ENCODE data around the gene CAPN8. TPM values are rescaled to one million over a fixed set of nuclear protein-coding genes. Genes with fewer than 3 reads are reported as not detected.

Gene CAPN8
- polyA plus RNA-seq, 3 donors = 2.7 TPM

GRCh38 chr1:223662943-223663342 lies 2.6 kb downstream of the CAPN8 start:
- DNase-seq = no peak

DNA sequence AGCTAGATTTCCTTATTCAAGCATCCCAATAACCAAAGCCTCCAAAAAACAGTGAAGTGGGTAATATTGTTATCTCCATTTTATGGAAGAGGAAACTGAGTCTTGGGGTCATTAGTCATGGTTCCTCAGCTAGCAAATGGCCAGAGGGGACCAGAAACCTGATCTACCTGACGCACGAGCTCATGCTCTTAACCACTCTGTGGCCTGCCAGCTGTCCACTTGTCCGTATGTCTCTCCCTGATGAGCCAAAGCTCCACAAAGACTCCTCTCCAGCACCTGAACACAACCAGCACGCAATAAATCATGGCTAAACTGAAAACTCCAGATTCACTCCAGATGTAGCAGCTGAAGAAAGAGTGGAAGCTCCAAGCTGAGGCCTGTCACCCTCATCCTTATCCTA lies 5.8 kb downstream of the CAPN8 start:
- no peak for DNase-seq

- no peak for DNase-seq
Measured at GRCh38 chr1:223657978-223658377, 7.5 kb downstream of the CAPN8 start.

DNA sequence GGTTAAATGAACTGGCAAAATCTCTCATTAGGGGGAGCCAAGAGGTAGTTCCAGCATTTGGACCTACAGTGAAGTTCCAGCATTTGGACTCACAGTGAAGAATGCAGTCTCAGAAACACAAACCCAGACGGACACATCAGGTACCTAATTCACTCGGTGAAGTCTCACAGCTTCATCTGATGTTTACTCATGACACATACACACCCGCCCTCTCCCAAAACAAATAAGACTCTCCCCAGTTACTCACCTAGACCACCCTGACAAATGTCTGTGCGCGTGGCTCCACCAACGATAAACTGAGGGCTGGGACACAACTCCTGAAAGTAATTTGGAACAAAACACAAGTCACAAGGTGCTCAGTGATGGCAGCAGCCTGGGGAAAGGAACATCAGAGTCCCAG lies 11.4 kb downstream of the CAPN8 start:
- no peak for DNase-seq

- DNase-seq = no peak
Measured at GRCh38 chr1:223653431-223653830, 12.1 kb downstream of the CAPN8 start.

DNA sequence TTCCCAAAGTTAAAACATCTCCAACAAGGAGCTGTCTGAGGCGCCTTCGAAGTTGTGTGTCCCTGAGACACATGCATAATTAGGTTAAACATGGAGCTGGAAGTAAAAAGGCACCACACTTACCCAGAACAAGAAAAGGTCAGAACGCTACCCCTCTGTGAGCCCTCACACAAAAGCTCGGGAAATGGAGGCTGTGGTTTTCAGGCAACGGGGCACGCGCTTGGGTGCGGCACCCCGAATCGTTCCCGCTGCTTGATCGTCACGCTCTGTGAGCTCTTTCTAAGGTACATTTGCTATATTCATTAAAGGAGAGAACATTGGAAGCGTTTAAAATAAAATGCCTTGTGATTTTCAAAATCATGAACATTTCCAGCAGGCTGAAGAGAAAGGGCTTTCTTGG lies 12.5 kb downstream of the CAPN8 start:
- no peak for DNase-seq

DNA sequence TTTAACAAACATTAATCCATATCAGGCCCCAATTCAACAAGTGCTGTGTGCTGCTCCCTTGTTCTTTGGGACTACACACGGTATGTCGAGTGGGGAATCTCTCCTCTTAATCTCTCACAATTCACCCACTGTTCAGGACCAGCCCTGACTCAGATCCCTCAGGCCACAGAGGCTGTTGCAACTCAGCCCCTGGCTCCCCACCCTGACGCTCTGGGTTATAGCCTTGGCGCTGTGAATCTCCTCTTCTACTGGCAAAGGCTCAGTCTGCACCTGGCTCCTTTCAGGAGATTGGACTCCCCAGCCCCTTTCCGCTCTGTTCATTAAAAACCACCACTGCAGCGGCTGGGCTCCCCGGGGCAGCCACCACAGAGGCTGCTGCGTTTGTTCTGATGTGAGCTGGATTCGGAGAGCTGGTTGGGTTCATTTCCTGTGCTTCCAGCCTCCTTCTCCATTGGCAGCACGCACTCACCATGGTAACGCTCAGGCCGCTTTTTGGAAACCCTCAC lies 13.0 kb downstream of the CAPN8 start:
- no peak for DNase-seq

GRCh38 chr1:223651291-223651991 lies 14.1 kb downstream of the CAPN8 start:
- no peak for DNase-seq

DNA sequence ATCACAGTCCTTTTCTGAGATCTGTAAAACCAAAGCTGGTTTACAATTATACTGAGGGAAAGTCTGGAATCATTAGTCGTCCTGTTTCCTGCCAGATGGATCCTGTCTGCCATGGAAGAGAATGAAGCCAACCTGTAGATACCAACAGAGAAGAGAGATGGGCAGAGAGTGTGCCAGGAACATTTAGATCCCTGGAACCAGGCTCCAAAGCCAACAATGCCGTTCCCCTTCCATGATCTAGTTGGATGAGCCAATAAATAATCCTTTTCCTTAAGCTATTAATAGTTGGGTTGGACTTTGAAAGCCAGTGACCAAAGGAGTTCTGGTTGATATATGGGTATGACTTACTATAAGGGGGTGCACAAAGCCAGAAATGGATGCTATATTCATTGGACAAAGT lies 15.0 kb downstream of the CAPN8 start:
- DNase-seq = no peak

DNA sequence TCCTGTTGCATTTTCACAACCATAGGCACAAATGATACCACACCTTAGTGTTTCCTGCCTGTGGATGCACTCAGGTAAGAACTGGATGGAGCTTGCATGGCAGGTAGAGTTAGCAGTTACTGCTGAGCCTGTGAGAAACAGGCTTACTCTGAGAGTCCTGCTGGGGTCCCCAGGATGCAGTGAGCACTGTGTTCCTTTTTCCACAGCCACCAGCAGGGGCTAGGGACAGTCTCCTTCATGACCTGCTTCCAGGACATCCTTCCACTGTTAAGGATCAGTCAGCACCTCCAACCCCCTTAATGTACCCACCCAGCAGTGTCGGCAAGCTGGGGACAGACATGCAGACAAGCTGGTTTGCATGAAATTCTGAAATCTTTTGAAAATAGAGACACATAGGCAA lies 16.3 kb downstream of the CAPN8 start:
- no peak for DNase-seq

GRCh38 chr1:223647249-223647648 lies 18.3 kb downstream of the CAPN8 start:
- DNase-seq = no peak

GRCh38 chr1:223645903-223646302 lies 19.6 kb downstream of the CAPN8 start:
- no peak for DNase-seq

DNA sequence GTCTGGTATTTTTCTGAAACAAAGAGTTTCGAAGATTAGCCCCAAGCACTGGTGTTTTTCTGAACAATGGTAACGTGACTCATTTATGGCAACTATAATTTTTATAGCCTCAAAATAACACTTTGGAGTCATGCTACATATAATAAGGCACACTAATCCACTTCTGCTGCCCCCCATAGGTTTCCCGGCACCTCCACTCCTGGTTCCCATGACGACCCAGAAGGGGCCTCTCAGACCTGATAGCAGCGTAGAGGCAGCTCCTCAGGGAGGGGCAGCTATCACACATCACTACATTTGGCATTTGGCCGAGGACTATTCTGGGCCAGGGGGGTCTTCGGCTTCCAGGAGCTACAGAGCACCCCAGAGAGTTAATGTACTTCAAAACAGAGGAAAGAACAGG lies 23.3 kb downstream of the CAPN8 start:
- no peak for DNase-seq

DNA sequence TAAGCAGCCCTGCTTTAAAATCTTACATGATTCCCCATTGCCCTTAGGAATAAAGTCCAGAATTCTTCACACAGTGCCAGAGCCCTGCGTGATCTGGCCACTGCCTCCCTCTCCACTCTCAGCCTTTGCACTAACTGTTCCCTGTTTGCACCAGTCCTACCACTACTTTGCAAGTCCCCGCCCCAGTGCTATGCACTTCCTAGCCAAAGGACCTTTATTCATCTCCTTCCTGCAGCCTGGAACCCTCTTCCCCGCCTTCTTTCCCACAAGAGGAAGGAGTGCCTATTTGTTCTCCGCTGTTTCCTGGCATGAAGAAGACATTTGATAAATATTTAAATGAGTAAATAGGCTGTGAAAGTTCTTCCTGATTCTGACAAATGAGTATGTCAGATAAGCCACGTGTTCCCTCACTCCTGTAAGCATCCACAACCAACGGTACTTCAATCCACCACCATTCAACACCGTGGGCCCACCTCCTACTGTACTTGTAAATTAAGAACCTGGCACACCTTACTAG lies 23.9 kb downstream of the CAPN8 start:
- no peak for DNase-seq

GRCh38 chr1:223639331-223639749 lies 26.2 kb downstream of the CAPN8 start:
- DNase-seq = no peak

- DNase-seq = no peak
Measured at GRCh38 chr1:223635236-223635635, 30.3 kb downstream of the CAPN8 start.

GRCh38 chr1:223634423-223634822 lies 31.1 kb downstream of the CAPN8 start:
- DNase-seq = no peak

DNA sequence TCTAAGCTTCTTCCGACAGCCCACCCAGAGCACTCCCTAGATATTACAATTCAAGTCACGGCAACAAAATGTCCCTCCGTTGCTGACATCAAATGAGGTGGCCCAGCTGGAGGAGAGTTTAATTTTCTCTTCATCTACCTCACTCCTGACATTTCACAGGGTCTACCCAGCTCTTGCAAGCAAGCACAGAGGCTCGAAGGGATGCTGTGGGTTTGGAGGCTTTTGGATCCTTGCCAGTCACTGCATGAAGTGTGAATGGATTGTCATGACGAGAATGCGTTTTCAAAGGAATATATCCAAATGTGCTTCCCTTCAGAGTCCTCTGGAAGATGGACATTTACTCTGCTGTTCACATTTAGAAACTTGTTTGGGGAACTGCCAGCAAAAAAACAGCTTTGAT lies 33.5 kb downstream of the CAPN8 start:
- no peak for DNase-seq

DNA sequence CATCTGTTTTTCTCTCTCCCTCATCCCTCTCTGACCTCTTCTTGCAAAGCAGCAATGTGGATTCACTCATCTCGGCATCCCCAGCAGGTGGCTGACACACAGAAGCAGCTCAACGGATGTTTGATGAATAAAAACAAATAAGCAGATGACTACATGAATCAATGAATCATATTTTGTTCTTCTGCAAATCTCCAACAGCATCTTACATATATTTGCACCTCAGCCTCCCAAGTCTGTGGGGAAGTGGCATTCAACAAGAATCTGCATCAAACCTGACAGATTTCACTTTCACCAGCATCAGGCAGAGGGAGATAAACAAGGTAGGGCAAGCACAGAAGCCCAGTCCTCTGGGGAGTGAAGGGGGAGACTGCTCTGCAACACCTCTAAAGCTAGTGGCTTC lies 34.0 kb downstream of the CAPN8 start:
- DNase-seq = no peak

GRCh38 chr1:223629126-223629457 lies 36.4 kb downstream of the CAPN8 start:
- no peak for DNase-seq

DNA sequence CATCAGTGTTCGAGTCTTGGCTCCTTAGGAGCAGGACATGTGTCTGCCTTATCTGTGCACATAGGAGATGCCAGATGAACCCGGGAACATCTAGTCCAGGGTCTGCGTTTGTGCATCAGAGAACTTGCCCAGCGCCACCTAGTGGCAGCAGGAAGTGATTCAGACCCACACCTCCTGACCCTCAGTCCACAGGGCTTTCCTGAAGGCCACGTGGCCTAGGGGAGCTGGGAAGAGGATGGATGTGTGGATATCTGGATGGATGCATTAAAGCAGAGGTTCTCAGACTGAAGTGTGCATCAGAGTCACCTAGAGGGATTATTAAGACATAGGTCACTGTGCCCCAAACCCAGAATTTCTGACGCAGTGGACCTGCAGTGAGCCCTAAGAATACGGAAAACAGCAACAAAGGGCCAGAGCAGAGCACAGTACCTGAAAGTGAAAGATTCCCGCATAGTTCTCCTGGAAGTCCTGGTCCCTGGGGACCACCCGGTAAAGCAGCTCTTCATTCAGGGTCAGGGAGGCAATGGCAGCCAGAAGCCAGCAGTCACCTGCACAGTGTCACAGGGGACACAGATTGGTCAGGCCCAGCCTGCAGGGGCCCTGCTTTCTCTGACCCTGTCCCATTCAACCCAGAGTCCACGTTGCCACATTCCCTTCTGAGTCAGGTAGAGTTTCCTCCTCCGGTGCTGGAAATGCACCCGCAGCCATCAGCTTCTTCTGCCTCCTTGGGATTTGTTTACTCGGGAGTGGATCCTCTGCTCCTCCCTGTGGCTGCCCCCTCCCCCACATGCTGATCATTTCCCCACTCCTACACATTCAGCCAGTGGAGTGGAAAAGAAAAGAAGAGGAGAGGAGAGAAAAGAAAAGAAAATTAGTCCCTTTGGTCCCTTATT lies 37.0 kb downstream of the CAPN8 start:
- peak; percentile 34 for DNase-seq

DNA sequence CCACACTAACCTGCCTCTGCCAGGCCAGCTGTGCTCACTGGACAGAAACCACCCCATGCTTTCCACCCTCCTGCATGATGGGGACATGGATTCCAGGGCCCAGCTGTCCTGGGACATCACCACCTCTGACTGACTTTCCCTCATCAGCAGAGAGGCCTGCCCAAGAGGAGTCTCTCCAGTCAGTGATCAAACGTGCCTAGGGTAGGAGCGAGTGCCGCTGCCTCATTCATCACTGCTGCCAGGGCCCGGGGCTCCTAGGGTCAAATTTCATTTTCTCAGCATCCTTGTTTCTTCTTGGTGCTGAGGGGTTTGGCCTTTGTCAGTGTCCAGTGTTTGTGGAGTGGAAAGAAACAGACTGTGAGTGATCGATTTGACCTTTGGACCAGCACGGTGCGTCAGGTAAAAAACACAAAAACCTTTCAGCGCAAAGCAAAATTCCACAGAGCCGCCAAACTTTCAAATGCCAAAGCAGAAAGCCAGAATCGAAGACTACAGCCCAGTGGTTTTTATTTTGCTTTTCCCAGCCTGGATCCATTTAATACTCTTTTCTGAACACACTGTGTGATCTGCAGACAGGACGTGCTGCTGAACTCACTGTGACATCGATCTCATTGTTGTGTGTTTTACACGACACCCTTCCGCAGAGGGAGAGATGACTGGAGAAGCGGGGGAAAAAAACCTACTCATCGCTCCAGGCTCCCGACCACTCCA lies 43.2 kb downstream of the CAPN8 start:
- DNase-seq = peak; percentile 64
